ENCODE results near the gene STAT3.

STAT3 gene

GRCh38 chr17:42287305-42287976 lies 100.8 kb downstream of the STAT3 start:
- DNase-seq (ENCODE audit: insufficient read length, low spot score) (no peak), FAIRE-seq (no peak)
- TF ChIP-seq POLR2A (IDR thresholded peaks at IDR 0.05; ENCODE audit: low read depth, low read length), result no peak

- FAIRE-seq (no peak), DNase-seq (ENCODE audit: insufficient read length, low spot score) (no peak)
- no peak for TF ChIP-seq POLR2A (IDR thresholded peaks at IDR 0.05; ENCODE audit: low read depth, low read length)
Observed at GRCh38 chr17:42286411-42287221, 101.6 kb downstream of the STAT3 start.

GRCh38 chr17:42285346-42286050 lies 102.7 kb downstream of the STAT3 start:
- no peak for TF ChIP-seq POLR2A (IDR thresholded peaks at IDR 0.05; ENCODE audit: low read depth, low read length)
- no peak for DNase-seq (ENCODE audit: insufficient read length, low spot score)
- no peak for FAIRE-seq

- FAIRE-seq (no peak), DNase-seq (ENCODE audit: insufficient read length, low spot score) (no peak)
- TF ChIP-seq POLR2A (IDR thresholded peaks at IDR 0.05; ENCODE audit: low read depth, low read length), result no peak
Observed at GRCh38 chr17:42284566-42284965, 103.7 kb downstream of the STAT3 start.

- no peak for TF ChIP-seq POLR2A (IDR thresholded peaks at IDR 0.05; ENCODE audit: low read depth, low read length)
- FAIRE-seq, result no peak
- no peak for DNase-seq (ENCODE audit: insufficient read length, low spot score)
Observed at GRCh38 chr17:42284024-42284369, 104.2 kb downstream of the STAT3 start.

- TF ChIP-seq POLR2A (IDR thresholded peaks at IDR 0.05; ENCODE audit: low read depth, low read length), result no peak
- FAIRE-seq (no peak), DNase-seq (ENCODE audit: insufficient read length, low spot score) (no peak)
Observed at GRCh38 chr17:42283241-42284023, 104.8 kb downstream of the STAT3 start.

GRCh38 chr17:42282478-42283080 lies 105.7 kb downstream of the STAT3 start:
- TF ChIP-seq POLR2A (IDR thresholded peaks at IDR 0.05; ENCODE audit: low read depth, low read length), result no peak
- DNase-seq (ENCODE audit: insufficient read length, low spot score) (no peak), FAIRE-seq (no peak)

- no peak for TF ChIP-seq POLR2A (IDR thresholded peaks at IDR 0.05; ENCODE audit: low read depth, low read length)
- DNase-seq (ENCODE audit: insufficient read length, low spot score) (no peak), FAIRE-seq (no peak)
Observed at GRCh38 chr17:42281571-42282096, 106.6 kb downstream of the STAT3 start.

GRCh38 chr17:42279776-42280630 lies 108.2 kb downstream of the STAT3 start:
- FAIRE-seq (no peak), DNase-seq (ENCODE audit: insufficient read length, low spot score) (no peak)
- TF ChIP-seq POLR2A (IDR thresholded peaks at IDR 0.05; ENCODE audit: low read depth, low read length), result no peak

GRCh38 chr17:42277342-42277712 lies 110.9 kb downstream of the STAT3 start:
- DNase-seq (ENCODE audit: insufficient read length, low spot score), result no peak
- FAIRE-seq, result no peak
- TF ChIP-seq POLR2A (IDR thresholded peaks at IDR 0.05; ENCODE audit: low read depth, low read length), result no peak

- peak; percentile 87 for DNase-seq (ENCODE audit: insufficient read length, low spot score)
- FAIRE-seq, result no peak
- no peak for TF ChIP-seq POLR2A (IDR thresholded peaks at IDR 0.05; ENCODE audit: low read depth, low read length)
Observed at GRCh38 chr17:42276609-42277341, 111.5 kb downstream of the STAT3 start.

GRCh38 chr17:42276359-42276608 lies 112.0 kb downstream of the STAT3 start, which contains the start of gene STAT5B:
Gene STAT5B, minus strand, starts transcription at chr17:42276391. Its CDS starts 44,264 bp downstream, at chr17:42232127.
- DNase-seq (ENCODE audit: insufficient read length, low spot score), result peak; percentile 80
- FAIRE-seq, result no peak

More at GRCh38 chr17:42276359-42276608, 112.0 kb downstream of the STAT3 start, which contains the start of gene STAT5B:
- peak; percentile 77 for TF ChIP-seq POLR2A (IDR thresholded peaks at IDR 0.05; ENCODE audit: low read depth, low read length)

All from H54 (cell line).